DND-41 (cell line): Measurements from ENCODE around the gene EIF2B4.

Source experiments
- ATAC-seq: fragments of 200-7000 bp; cut with Tn5 transposase; 3 replicates; pipeline ENCODE4 v1.9.1; 2021; ENCODE audit warnings: low read depth; ENCODE audit not compliant: insufficient read depth
- DNase-seq: peaks from one replicate; pipeline ENCODE4 v3.0.0-alpha.2; 2020
- H2AFZ ChIP-seq: 2 replicates; pipeline ENCODE4 v1.6.0; 2012; ENCODE audit warnings: low read depth, low read length
- H3K27ac ChIP-seq: 2 replicates; pipeline ENCODE4 v1.5.1; 2012; ENCODE audit warnings: low read length, inconsistent platforms
- H3K27me3 ChIP-seq: fragments of 200-600 bp; sonication (generic); 2 replicates; pipeline ENCODE4 v1.6.0; 2012; ENCODE audit warnings: low read length, mild to moderate bottlenecking, inconsistent platforms; ENCODE audit not compliant: insufficient read depth, poor library complexity
- H3K36me3 ChIP-seq: 2 replicates; pipeline ENCODE4 v1.5.1; 2012; ENCODE audit warnings: low read length, inconsistent platforms; ENCODE audit not compliant: insufficient read depth
- H3K4me1 ChIP-seq: 2 replicates; pipeline ENCODE4 v1.5.1; 2012; ENCODE audit warnings: mild to moderate bottlenecking, low read length; ENCODE audit not compliant: insufficient read depth
- H3K4me2 ChIP-seq: 2 replicates; pipeline ENCODE4 v1.6.0; 2012; ENCODE audit warnings: mild to moderate bottlenecking, moderate library complexity, low read length, inconsistent platforms; ENCODE audit not compliant: insufficient read depth
- H3K4me3 ChIP-seq, 2 experiments: fragments of 200-600 bp in 1 of 2; shearing (Covaris generic) in 1 of 2; 2 replicates each; pipeline ENCODE4 v1.5.1; 2012 to 2016; ENCODE audit warnings: inconsistent platforms in 2 of 2, low read length in 2 of 2, mild to moderate bottlenecking in 2 of 2, low read depth in 1 of 2, moderate library complexity in 1 of 2
- H3K79me2 ChIP-seq: 2 replicates; pipeline ENCODE4 v1.6.0; 2012; ENCODE audit warnings: low read length, inconsistent platforms; ENCODE audit not compliant: insufficient read depth
- H3K9ac ChIP-seq: 2 replicates; pipeline ENCODE4 v1.6.0; 2012; ENCODE audit warnings: low read depth, mild to moderate bottlenecking, inconsistent platforms, low read length, moderate library complexity
- H3K9me3 ChIP-seq: 2 replicates; pipeline ENCODE4 v1.5.1; 2012; ENCODE audit warnings: low read length, moderate library complexity, mild to moderate bottlenecking, inconsistent platforms; ENCODE audit not compliant: insufficient read depth, severe bottlenecking
- H4K20me1 ChIP-seq: 2 replicates; pipeline ENCODE4 v1.6.0; 2012; ENCODE audit warnings: low read length; ENCODE audit not compliant: insufficient read depth
- EZH2 ChIP-seq: IDR thresholded peaks from 3 replicates; pipeline ENCODE4 v1.6.1; 2012; ENCODE audit warnings: borderline replicate concordance, low read depth, mild to moderate bottlenecking, moderate library complexity, low read length, inconsistent platforms; ENCODE audit not compliant: severe bottlenecking
- TF ChIP-seq, protein P1 (sequence below): IDR thresholded peaks from 2 replicates; pipeline ENCODE4 v1.5.1; 2012; ENCODE audit warnings: borderline replicate concordance, low read length, moderate library complexity, mild to moderate bottlenecking; ENCODE audit not compliant: poor library complexity, severe bottlenecking; ENCODE audit errors: extremely low read depth

EIF2B4 gene

GRCh38 chr2:27370816-27371620, 880 bp upstream of the EIF2B4 start:
- Histone ChIP-seq H3K4me3 (peak overlapping the region; percentile 57 to 64), H3K27me3 (no peaks in the 10 kb centered on the region), H2AFZ (peak overlapping the region; percentile 76), H4K20me1 (peaks cover 14% of the 10 kb centered on the region), H3K4me1 (peaks cover 39% of the 10 kb centered on the region), H3K79me2 (peaks cover 55% of the 10 kb centered on the region), H3K9me3 (no peaks in the 10 kb centered on the region), H3K9ac (peak overlapping the region; percentile 83), H3K27ac (peak overlapping the region; percentile 83), H3K4me2 (peak overlapping the region; percentile 69), H3K36me3 (peaks cover 67% of the 10 kb centered on the region)
- ATAC-seq (no peak), DNase-seq (peak; percentile 61)
- TF ChIP-seq, protein P1, sequence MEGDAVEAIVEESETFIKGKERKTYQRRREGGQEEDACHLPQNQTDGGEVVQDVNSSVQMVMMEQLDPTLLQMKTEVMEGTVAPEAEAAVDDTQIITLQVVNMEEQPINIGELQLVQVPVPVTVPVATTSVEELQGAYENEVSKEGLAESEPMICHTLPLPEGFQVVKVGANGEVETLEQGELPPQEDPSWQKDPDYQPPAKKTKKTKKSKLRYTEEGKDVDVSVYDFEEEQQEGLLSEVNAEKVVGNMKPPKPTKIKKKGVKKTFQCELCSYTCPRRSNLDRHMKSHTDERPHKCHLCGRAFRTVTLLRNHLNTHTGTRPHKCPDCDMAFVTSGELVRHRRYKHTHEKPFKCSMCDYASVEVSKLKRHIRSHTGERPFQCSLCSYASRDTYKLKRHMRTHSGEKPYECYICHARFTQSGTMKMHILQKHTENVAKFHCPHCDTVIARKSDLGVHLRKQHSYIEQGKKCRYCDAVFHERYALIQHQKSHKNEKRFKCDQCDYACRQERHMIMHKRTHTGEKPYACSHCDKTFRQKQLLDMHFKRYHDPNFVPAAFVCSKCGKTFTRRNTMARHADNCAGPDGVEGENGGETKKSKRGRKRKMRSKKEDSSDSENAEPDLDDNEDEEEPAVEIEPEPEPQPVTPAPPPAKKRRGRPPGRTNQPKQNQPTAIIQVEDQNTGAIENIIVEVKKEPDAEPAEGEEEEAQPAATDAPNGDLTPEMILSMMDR, result no peak
- TF ChIP-seq EZH2, result no peak

- DNase-seq (no peak), ATAC-seq (peak; percentile 43)
- peak overlapping the region; percentile 83 for H3K9ac ChIP-seq
- peaks cover 39% of the 10 kb centered on the region for H3K4me1 ChIP-seq
- H3K9me3 ChIP-seq, result no peaks in the 10 kb centered on the region
- TF ChIP-seq, protein P1, result no peak
- no peak for TF ChIP-seq EZH2
- peak overlapping the region; percentile 52 to 64 for H3K4me3 ChIP-seq
- peaks cover 53% of the 10 kb centered on the region for H3K79me2 ChIP-seq
- peak overlapping the region; percentile 88 for H3K4me2 ChIP-seq
- H4K20me1 ChIP-seq, result peaks cover 15% of the 10 kb centered on the region
- H3K27ac ChIP-seq, result peak overlapping the region; percentile 64
- H2AFZ ChIP-seq, result peak overlapping the region; percentile 87
- H3K36me3 ChIP-seq, result peaks cover 62% of the 10 kb centered on the region
- H3K27me3 ChIP-seq, result no peaks in the 10 kb centered on the region
Observed at GRCh38 chr2:27369471-27370025, 590 bp downstream of the EIF2B4 start.

- peaks cover 58% of the 10 kb centered on the region for H3K36me3 ChIP-seq
- no peak overlapping the region for H3K27ac ChIP-seq
- H3K9me3 ChIP-seq, result no peaks in the 10 kb centered on the region
Observed at GRCh38 chr2:27363933-27364332, 6.2 kb downstream of the EIF2B4 start.

More at GRCh38 chr2:27363933-27364332, 6.2 kb downstream of the EIF2B4 start:
- H4K20me1 ChIP-seq, result peaks cover 3% of the 10 kb centered on the region; the same call in 1 of the 2 replicates
- no peak overlapping the region for H2AFZ ChIP-seq
- DNase-seq (no peak), ATAC-seq (no peak)
- no peak overlapping the region for H3K4me3 ChIP-seq
- TF ChIP-seq, protein P1, result no peak
- TF ChIP-seq EZH2, result no peak
- H3K79me2 ChIP-seq, result peaks cover 20% of the 10 kb centered on the region
- peaks cover 11% of the 10 kb centered on the region for H3K4me1 ChIP-seq
- H3K9ac ChIP-seq, result no peak overlapping the region
- H3K4me2 ChIP-seq, result no peak overlapping the region
- H3K27me3 ChIP-seq, result no peaks in the 10 kb centered on the region
